Epidermal melanocyte (primary cell): ENCODE results near the gene CLIC1.
A peak's percentile ranks its signal among the peaks of the same experiment; 100 is the strongest.

Experiments
- DNase-seq: peaks from one replicate; pipeline ENCODE4 v3.0.0; 2011; ENCODE audit warnings: low spot score; ENCODE audit not compliant: insufficient read length

Gene CLIC1

GRCh38 chr6:31768363-31769257 is 32.3 kb upstream of the CLIC1 start:
- DNase-seq = no peak

GRCh38 chr6:31767096-31767645 is 30.8 kb upstream of the CLIC1 start:
- DNase-seq = no peak

DNA sequence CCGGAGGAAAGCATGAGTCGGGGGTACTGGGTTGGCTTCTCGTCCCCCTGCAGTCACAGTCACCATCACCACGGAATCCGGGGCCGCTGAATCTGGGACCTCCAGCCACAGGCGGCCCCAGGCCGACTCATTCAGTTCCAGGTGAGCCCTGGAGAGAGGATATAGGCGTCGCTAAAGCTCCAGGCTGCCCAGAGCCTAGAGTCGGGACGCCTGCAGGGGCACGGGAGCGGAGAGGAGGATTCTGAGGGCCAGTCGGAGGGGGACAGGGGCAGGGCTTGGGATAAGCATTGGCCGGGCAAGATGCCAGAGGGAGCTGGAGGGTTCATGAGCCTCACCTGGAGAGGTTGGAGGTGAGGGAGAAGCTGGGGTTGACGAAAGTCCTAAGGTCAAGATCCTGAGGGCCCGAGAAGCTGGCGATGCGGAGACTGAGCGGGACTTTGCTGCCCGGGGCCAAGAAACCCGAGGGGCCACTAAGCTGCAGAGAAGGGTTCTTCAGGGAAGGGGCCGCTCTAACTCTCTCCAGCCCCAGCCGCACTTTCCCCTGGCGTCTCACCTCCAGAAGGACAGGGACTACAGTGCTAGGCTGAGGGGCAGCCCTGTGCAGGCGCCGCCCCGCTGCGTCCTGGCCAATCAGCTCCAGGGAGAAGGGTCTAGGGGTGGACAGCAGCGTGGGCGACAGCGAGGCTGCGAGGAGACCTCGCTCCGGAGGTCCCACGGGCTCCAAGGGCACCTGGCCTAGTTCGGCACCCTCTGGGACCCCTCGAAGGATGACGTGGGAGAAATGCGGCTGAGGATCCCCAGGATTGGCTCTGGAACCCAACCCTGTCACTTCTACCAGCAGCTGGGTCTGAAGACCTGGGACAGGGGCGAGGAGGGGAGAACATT is 29.8 kb upstream of the CLIC1 start:
- DNase-seq = no peak

DNA sequence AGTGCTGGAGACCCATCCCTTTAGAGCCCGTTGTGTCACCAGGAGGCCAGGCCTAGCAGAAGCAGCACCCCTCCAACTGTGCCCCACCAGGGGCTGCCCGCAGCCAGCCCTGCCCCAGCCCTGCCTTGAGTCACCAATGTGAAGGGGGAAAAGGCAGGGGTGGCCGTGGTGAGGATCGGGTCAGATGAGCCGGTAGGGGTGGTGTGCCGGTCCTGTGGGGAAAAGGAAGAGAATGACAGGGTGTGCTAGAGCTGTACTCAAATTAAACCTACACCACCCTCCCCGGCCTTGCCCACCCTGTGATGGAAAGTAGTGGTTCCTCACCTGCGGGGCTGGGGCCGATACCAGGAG is 29.2 kb upstream of the CLIC1 start:
- DNase-seq = no peak

GRCh38 chr6:31764198-31764597 is 27.9 kb upstream of the CLIC1 start:
- no peak for DNase-seq

DNA sequence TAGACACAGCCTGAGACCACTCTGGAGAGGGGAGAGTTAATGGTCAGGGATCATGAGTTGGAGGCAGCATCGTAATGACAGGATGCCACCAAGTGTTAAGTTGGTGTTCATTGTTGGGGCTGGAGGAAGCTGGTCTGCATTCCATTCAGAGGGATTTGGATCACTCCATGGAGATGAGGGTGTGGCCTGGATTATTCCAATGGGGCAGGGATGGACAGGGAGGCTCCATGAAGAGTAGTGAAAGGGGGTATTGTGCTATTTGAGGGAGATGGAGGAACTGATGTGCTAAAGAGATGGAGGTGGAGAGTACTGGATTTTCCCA is 27.2 kb upstream of the CLIC1 start:
- DNase-seq = peak; percentile 89

DNA sequence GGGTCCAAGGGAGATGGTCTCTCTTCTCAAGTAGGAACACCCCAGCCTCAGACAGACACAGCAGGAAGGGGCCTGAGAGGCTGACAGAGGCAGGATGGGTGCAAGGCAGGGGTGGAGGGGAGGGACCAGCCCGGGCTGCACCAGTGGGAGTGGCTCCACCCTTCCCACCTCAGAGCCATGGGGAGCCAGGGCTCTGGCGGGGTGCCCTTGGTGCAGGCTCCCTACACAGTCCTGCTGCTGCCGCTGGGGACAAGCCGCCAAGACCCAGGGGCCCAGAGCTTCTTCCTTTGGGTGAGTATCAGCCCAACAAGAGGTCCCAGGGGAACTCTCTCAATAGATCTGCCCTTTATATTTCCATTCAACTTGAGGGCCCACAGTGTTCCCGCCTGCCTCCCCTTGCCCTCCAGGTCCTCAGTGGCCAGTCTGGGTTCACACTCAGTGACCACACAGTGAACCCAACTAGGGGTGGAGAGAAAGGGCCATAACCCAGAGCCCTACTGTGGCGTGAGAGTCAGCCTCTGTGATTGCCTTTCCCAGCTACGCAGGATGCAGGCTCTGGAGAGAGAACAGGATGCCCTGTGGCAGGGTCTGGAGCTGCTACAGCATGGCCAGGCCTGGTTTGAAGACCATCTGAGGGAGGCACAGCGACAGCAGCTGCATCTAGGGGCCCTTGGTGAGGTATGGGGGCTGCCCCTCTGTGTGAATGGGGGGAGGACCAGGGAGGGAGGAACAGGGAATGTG is 26.7 kb upstream of the CLIC1 start:
- no peak for DNase-seq

GRCh38 chr6:31762356-31762755 is 26.0 kb upstream of the CLIC1 start, which contains the start of gene SAPCD1:
Gene SAPCD1, plus strand, starts transcription at chr6:31762656. Its CDS starts 399 bp downstream, at chr6:31763055.
- no peak for DNase-seq

GRCh38 chr6:31761343-31761742 is 25.0 kb upstream of the CLIC1 start:
- no peak for DNase-seq

DNA sequence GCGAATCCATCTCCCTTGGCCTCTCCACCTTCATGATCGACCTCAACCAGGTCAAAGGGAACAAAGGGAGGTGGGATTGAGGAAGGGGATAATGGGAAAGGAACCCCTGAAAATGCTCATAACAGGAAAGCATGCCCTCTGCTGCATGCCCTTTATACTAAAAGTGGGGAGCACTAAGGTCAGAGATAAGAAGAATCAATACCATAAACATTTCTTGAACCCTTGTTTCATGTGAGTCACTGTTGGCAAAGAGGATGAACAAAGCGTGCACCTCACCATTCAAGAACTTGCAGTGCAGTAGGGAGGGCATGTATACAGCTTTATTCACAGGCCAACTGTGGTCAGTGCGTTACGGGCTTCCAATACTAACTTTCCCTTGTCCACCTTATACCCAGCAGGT is 24.5 kb upstream of the CLIC1 start:
- DNase-seq = no peak

GRCh38 chr6:31758281-31758680 is 22.0 kb upstream of the CLIC1 start:
- no peak for DNase-seq

GRCh38 chr6:31752739-31753319 is 16.5 kb upstream of the CLIC1 start:
- no peak for DNase-seq

DNA sequence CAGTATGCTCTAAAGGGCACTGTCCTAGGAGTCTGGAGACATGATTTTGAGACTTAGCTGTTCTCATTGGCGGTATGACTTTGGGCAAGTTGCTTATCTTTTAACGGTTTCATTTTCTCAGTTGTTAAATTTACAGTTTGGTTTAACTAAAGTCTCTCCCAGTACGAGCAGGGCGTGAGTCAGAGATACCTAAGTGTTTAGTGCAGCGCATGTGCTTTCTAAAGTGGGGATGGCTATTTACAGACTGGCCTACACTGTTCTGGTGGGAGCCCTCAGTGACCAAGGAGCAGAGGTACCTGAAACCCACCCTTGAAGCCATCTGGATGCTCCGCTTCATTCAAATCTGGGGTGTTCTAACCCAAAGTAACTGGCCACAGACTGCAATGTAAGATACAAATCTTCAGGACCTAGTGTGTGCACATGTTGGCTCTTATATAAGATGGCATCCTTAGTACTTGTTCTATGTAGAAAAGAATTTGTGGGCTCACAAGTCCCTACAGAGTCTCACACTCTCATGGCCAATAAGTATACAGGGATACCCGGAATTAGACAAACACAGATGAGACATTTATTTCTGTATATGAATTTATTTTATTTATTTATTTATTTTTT is 14.2 kb upstream of the CLIC1 start:
- no peak for DNase-seq

DNA sequence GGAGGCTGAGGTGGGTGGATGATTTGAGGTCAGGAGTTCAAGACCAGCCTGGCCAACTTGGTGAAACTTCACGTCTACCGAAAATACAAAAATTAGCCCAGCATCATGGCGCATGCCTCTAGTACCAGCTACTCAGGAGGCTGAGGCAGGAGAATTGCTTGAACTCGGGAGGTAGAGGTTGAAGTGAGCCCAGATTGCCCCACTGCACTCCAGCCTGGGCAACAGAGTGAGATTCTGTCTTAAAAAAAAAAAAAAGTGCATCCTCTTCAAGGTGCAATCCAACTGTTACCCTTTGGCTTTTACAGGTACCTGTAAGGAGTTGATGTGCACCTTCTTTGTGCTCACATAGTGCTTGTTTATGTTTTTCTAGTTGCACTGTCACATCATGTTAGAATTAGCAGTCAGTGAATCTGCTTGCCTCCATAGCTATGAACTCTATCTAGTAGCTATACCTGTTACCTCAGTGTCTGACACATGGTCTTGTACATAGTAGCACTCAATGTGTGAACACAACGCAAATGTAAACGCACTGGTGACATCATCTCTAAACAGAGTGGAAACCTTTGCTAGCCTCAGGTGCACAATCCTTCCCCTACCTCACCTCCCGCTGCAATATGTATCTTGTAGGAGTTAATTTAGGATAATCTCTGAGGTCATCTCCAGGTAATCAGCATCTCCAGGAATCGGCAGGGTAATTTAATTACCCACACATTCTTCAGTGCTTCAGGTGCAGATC is 13.1 kb upstream of the CLIC1 start:
- DNase-seq = no peak

DNA sequence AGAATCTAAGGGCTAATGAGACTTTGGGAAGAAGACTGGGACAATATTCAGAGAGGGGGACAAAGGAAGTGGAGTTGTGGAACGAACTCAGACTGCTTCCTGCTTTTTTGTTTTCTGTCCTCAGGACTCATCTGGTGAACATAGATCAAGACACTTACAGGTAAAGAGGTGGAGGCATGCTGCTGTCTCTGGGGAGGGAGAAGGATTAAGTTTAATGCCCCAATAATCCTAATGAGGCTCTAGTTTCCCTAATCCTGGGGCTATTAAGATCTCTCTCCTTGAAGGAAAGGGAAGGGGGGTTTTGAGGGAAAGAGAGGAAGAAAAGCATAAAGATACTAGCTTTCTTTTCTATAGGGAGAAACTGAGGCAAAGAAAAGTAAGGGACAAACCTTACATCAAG is 8.1 kb upstream of the CLIC1 start:
- DNase-seq = no peak

GRCh38 chr6:31742894-31743293 is 6.6 kb upstream of the CLIC1 start:
- DNase-seq = no peak

GRCh38 chr6:31741815-31742214 is 5.5 kb upstream of the CLIC1 start:
- DNase-seq = no peak

- DNase-seq = no peak
Observed at GRCh38 chr6:31740397-31741223, 4.3 kb upstream of the CLIC1 start.
